ENCODE data around the gene CACNA1C.
"Not testable (repeated sequence)": the region's sequence is repeated elsewhere in the genome, so short reads cannot be mapped to it uniquely, and the experiment has no call there.

Gene CACNA1C

DNA sequence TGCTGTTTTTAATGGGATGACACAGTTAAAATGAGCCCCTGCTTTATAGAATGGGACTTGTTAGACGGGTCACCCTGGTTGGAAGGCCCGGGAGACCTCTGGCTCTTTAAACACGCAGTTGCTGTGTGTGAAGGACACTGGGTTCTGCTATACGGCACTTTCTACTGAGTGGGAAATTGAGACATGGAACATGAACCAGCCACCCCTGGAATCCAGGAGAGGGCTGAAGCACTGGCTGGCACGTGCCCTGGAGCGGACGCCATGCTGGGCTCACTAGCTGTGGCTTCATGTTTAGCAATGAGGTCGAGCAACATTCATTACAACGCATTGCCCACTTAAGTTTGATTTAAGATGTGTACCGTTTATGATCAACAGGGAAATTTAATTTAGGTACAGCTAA, 23.9 kb downstream of the CACNA1C start:
- DNase-seq = no peak

DNA sequence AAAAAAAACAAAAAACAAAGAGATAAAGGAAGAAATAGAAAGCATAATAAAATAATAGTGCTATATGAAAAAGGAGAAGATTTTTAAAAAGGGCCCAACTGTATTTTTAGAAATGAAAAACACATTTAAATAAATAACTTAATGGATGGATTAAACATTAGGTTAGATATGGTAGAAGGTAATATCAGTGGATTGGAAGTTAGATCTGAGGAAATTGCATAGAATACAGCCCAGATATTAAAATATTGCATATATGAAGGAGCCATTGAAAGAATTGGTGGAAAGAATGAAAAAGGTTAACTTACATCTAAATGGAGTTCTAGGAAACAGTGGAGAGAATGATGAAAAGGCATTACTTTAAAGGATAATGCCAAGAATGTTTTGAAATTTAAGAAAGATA, 27.8 kb downstream of the CACNA1C start:
- no peak for DNase-seq

DNA sequence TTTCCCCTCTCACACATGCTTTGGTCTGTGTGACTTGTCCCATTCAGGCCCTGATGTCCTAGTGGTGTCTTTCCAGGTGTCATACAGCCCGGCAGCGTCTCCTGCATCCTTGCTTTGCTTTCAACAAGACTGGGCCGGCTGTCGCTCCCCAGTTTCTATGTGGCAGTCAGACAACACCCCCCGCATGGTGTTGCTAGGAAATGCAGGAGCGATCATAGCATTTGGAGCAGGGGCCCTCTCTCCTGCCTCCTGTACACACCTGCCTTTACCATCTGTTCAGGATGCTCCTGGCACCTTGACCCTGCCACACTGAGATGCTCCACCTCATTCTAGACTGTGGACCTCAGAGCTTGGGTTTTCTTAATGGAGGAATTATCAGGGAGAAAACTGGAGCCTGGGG, 29.5 kb downstream of the CACNA1C start:
- no peak for DNase-seq

DNA sequence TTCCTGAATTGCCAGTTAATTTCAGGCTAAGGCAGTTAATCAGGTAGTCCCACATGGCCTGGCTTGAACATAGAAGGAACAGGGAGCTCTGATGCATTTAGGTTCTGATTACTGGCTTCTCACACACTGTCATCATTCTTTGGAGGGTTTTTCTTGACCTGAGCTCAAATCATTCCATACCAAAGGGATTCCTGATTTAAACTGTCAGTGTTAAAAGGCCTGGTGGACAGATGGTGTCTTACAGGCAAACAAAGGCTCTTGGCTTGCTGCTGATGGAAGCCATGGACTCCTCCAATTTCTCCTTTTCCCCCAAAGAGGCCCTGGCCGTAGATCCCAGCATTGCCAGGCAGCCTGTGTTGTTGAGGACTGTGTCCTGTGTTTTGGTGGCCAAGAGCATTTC, 30.2 kb downstream of the CACNA1C start:
- no peak for DNase-seq

DNA sequence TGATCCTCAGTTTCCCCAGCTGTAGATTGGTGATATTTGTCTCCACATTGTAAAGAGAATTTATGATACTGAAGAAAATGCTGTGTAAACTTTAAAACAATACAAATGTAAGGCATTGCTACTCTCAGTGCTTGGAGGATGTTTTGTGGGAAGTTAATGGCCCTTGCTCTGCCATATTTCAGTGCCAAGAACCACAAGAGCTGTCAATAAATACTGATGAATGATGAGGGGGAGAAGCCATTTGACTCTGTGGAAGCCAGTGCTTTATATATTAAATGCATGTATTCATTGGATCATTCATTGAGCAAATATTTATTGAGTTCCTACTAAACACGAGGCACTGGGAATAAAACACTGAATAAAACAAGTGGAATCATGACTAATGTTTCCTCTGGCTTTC, 30.8 kb downstream of the CACNA1C start:
- no peak for DNase-seq

- DNase-seq = no peak
These were observed 31.9 kb downstream of the CACNA1C start for GRCh38 chr12:2084553-2085296.

DNA sequence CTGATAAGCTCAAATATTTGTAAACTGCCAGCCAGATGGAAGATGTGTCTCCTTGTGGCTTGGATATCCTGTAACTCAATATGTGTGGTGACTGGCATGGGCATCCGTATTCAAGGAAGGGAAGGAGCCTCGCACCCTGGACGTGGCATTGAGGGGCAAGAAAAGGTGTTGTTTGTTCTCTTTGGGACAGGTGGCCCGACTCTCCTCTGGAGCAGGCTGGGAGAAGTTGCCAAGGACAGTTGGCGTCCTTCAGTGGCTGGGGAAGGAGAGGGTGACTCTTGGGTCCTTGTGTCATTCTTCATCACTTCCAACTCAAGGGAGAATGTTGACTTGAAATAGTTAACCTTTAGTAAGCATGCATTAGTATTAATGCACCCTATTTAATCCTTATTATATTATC, 39.6 kb downstream of the CACNA1C start:
- no peak for DNase-seq

- no peak for DNase-seq
These were observed 40.1 kb downstream of the CACNA1C start for GRCh38 chr12:2092890-2093289.

GRCh38 chr12:2094597-2094996, 41.8 kb downstream of the CACNA1C start:
- DNase-seq = no peak

- no peak for DNase-seq
These were observed 43.1 kb downstream of the CACNA1C start for GRCh38 chr12:2095878-2096277.

GRCh38 chr12:2097617-2098016, 44.8 kb downstream of the CACNA1C start:
- no peak for DNase-seq

DNA sequence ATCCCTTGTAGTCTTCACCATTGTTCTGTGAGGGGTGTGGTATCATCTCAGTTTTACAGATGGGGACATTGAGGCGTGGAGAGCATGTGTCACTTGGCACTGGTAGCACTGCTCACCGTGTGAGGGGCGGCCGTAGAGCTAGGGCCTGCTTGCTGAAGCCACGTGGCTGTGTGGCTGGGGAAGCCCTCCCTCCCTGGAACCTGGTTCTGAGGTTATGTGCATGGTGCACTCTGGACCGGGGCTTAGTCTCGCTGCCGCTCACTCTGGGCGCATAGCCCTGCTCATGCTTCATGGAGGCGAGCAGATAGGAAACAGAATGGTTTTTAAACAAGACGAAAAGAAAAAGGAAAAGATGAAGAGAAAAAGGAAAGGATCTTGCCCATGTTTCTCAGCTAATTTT, 46.1 kb downstream of the CACNA1C start:
- no peak for DNase-seq

DNA sequence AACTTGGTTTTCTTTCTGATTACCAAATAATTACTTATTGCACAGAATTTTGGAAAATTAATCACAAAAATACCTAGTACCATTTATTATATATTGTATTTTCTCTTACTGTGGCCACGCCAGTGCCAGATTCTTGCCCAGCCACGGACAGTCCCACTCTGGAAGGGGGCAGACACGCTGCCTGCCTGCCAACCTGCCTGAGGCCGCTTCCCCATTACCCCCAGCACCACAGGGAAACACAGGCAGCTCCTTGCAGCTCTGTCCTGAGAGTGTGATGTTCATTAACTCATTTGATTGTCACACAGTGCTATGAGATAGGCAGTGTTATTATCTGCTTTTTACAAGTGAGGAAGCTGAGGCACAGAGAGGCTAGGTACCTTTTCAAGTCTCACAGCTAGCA, 46.8 kb downstream of the CACNA1C start:
- DNase-seq = no peak

GRCh38 chr12:2101359-2101758, 48.6 kb downstream of the CACNA1C start:
- no peak for DNase-seq

DNA sequence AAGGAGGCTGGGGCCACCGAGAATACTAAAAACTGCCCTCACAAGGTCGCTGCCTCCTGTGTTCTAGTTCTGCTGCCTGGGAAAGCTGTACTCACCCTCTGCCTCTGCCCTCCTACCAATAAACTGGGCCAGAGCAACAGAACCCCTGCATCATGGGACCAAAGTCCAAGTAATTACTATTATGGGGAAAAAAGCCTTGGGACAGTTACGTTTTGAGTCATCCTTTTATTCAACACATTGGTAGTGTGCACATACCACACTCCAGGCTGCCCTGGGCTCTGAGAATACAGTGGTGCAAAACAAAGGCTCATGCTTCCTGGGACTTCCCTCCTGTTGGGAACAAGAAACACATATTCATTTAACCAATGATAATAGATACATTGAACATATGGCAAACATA, 49.0 kb downstream of the CACNA1C start:
- DNase-seq = no peak

DNA sequence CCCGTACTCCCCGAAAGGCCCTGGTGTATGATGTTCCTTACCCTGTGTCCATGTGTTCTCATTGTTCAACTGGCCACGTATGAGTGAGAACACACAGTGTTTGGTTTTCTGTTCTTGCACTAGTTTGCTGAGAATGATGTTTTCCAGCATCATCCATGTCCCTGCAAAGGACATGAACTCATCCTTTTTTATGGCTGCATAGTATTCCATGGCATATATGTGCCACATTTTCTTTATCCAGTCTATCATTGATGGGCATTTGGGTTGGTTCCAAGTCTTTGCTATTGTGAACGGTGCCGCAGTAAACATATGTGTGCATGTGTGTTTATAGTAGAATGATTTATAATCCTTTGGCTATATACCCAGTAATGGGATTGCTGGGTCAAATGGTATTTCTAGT, 49.9 kb downstream of the CACNA1C start:
- not testable (repeated sequence) for DNase-seq

GRCh38 chr12:2105387-2105786, 52.6 kb downstream of the CACNA1C start:
- not testable (repeated sequence) for DNase-seq

DNA sequence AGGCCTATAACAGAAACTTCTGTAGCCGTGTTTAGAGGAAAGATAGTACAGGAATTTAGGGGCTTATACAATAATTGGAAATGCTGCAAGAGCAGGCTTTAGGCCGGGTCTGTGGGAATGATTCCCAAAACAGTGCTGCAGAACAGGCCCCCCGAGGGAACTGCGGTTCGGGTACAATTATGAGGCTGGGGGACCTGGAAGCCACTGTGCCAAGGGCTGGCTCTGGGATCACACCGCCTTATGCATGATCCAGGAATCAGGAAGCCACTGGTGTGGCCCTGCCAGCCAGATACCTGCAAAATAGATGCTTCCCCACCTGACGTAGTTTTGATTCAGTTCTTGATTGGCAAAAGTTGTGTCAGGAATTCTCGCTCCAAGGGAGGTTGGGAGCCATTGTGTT, 55.4 kb downstream of the CACNA1C start:
- no peak for DNase-seq

DNA sequence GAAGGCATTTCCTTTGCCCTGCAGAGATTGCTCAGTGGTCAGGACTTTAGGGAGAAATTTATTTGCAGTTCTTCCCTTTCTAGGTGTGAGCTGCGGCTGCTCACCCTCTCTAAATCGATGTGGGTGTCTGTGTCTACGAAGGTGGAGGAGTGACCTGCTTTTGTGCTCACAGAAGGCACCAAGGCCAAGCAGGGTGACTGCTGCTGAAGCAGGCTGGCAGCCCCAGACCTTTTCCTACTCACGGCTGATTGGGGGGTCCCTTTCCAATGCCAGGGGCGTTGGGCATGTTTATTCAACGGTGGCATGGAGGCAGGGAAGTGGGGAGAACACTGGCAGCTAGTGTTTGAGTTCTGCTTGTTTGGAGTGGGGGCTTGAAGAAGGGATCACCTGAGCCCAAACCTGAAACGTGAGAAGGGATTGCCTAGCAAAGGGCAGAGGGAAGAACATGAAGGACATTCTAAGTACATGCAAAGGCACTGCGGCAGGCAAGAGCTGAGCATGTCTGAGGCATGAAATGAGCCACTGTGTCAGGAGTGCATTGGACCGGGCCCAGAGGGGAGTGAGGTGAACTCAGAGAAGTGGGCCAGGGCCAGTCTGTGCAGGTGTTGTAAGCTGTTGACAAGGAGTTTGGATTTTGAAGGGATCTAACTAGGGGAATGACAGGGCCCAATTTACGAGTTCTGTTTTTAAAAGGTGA, 56.3 kb downstream of the CACNA1C start:
- DNase-seq = no peak

- DNase-seq = no peak
These were observed 57.3 kb downstream of the CACNA1C start for GRCh38 chr12:2110127-2110526.

GRCh38 chr12:2110849-2111566, 58.2 kb downstream of the CACNA1C start:
- DNase-seq = no peak

DNA sequence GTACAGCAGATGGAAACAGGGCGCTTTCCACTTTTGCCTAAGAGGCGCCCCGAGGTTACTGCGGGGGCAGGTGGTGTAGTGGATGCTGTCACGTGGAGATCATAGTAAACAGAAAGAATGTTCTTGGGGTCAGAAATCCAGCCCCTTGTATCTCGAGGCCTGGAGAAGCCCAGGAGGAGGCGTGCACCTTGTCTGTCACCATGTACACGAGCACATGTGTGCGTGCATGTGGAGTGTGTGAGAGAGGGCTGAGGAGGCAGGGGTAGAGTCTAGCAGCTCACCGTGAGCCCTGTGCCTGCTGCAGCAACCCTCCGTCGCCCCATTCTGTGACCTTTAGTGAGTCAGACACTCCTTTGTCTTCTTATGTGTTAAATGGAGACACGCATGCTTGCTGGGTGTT, 59.0 kb downstream of the CACNA1C start:
- DNase-seq = no peak

- no peak for DNase-seq
These were observed 59.6 kb downstream of the CACNA1C start for GRCh38 chr12:2112401-2112800.

Measured in activated CD4-positive, alpha-beta T cell treated with anti-CD3 and anti-CD28 coated beads, Interleukin-2, amount 50 U/mL, for 4 hours (primary cell).